ENCODE results near the gene SLC4A4. TPM values are rescaled to one million over a fixed set of nuclear protein-coding genes. Genes with fewer than 3 reads are reported as not detected.

SLC4A4 gene
- total and polyA plus RNA-seq, 2 of the 8 experiments (the other 6 are each of a cell fraction or from before 2014, with no cell fraction given): 0.67 to 2.8 TPM

DNA sequence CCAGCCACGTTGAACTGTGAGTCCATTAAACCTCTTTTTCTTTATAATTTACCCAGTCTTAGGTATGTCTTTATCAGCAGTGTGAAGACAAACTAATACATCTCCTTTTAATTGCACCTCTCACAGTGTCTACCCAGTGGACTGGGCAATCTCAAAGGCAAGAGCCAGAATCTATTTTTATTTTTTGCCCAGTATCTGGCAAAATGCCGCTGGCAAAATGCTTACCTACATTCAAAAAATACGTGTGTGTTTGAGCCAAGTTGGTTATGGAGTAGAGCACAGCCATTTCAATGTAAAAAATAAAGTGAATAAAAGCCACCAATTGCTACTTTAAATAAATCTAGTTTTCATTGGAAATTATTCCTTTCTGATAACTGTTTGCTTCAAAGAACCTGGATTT lies 245.2 kb downstream of the SLC4A4 start:
- no peak overlapping the region for H3K4ac ChIP-seq (replicated peaks; ENCODE audit: insufficient read length, low read depth, low read length)
- no peaks in the 10 kb centered on the region for H3K4me1 ChIP-seq (replicated peaks in 1 of 4; ENCODE audit: control insufficient read depth in 3 of 4, insufficient read depth in 4 of 4, low read length in 3 of 4)
- no peak overlapping the region for H2BK120ac ChIP-seq (replicated peaks; ENCODE audit: low read depth, low read length)
- no peak overlapping the region for H3K23ac ChIP-seq (ENCODE audit: insufficient read length)
- H2BK20ac ChIP-seq (ENCODE audit: low read length): no peak overlapping the region
- 92% methylated on average over 3 of the region's 3 CpGs; no CpG with 5 or more reads in 1 of the 2 experiments for WGBS, 2 experiments (ENCODE audit: extremely low coverage in 1 of 2, insufficient coverage in 1 of 2, insufficient read length in 1 of 2, insufficient replicate concordance in 2 of 2, low coverage in 1 of 2, low lambda C conversion rate in 2 of 2, missing lambda C conversion rate in 1 of 2)
- H4K8ac ChIP-seq (ENCODE audit: extremely low read depth, insufficient read depth, low read length): no peak overlapping the region
- no peak overlapping the region for H3K18ac ChIP-seq (ENCODE audit: extremely low read depth, low read length)
- no peaks in the 10 kb centered on the region for H4K20me1 ChIP-seq (replicated peaks in 1 of 2; ENCODE audit: control insufficient read depth in 1 of 2, insufficient read depth in 2 of 2, low read length in 2 of 2)
- H3K56ac ChIP-seq (replicated peaks; ENCODE audit: insufficient read length, low read depth, low read length): no peak overlapping the region
- no peak overlapping the region for H3K4me3 ChIP-seq (ENCODE audit: extremely low read depth in 1 of 4, insufficient read depth in 2 of 4, low read depth in 3 of 4, low read length in 4 of 4)
- H2BK12ac ChIP-seq (ENCODE audit: low read depth, low read length): no peak overlapping the region
- H2BK15ac ChIP-seq (ENCODE audit: low read length): no peak overlapping the region
- no peak overlapping the region for H2BK5ac ChIP-seq (ENCODE audit: low read depth, low read length)
- no peaks in the 10 kb centered on the region for H3K23me2 ChIP-seq (ENCODE audit: low read depth, low read length)
- H3K4me2 ChIP-seq (ENCODE audit: insufficient read depth in 1 of 2, low read depth in 2 of 2, low read length in 2 of 2): no peak overlapping the region
- H4K5ac ChIP-seq (ENCODE audit: insufficient read length, low read depth, low read length): no peak overlapping the region
- ChIA-PET POLR2A (ENCODE audit: partially characterized antibody) (no interaction called here), CTCF (ENCODE audit: partially characterized antibody) (interaction anchor here (0.9 to 1.1 kb wide), 2 partner anchors 9 to 31 kb away, joined by 3 read pairs; no protein-coding TSS in a partner anchor)
- no peaks in the 10 kb centered on the region for H3K79me1 ChIP-seq (ENCODE audit: low read depth, low read length)
- no peak overlapping the region for H3K9ac ChIP-seq (replicated peaks in 1 of 4; ENCODE audit: extremely low read depth in 1 of 4, low read depth in 3 of 4, low read length in 3 of 4)
- H3K27me3 ChIP-seq (replicated peaks in 1 of 4; ENCODE audit: control insufficient read depth in 3 of 4, extremely low read depth in 1 of 4, insufficient read depth in 3 of 4, low read length in 3 of 4): no peaks in the 10 kb centered on the region
- DNase-seq (ENCODE audit: low read depth in 1 of 2, low spot score in 2 of 2) (no peak), FAIRE-seq (no peak)
- peaks cover 0 to 5% of the 10 kb centered on the region in 2 experiments; a peak in 2 of 4 replicates for H3K9me3 ChIP-seq (ENCODE audit: insufficient read depth in 2 of 2, low read depth in 1 of 2, low read length in 1 of 2)
- no peak overlapping the region for H2AFZ ChIP-seq (ENCODE audit: low read length)
- H3K79me2 ChIP-seq (ENCODE audit: control insufficient read depth in 1 of 2, insufficient read depth in 2 of 2, low read length in 2 of 2): no peaks in the 10 kb centered on the region
- H4K91ac ChIP-seq (replicated peaks; ENCODE audit: insufficient read length, low read length): no peak overlapping the region
- no peak overlapping the region for H3K14ac ChIP-seq (ENCODE audit: insufficient read length)
- H3K27ac ChIP-seq (ENCODE audit: low read depth, low read length): no peak overlapping the region
- H2AK5ac ChIP-seq (ENCODE audit: low read depth, low read length): no peak overlapping the region
- peaks cover 0 to 2% (median 0%) of the 10 kb centered on the region in 4 experiments; a peak in 2 of 8 replicates for H3K36me3 ChIP-seq (ENCODE audit: control insufficient read depth in 2 of 4, insufficient read depth in 4 of 4, low read length in 3 of 4)
- TF ChIP-seq TCF12 (IDR thresholded peaks at IDR 0.05; ENCODE audit: low read depth, low read length): no peak
- no peak for TF ChIP-seq CHD1 (IDR thresholded peaks at IDR 0.05; ENCODE audit: low read depth, low read length)
- no peak for TF ChIP-seq SP4 (IDR thresholded peaks at IDR 0.05; ENCODE audit: low read length)
- TF ChIP-seq SUZ12 (IDR thresholded peaks at IDR 0.05; ENCODE audit: low read length): no peak
- TF ChIP-seq GABPA (IDR thresholded peaks at IDR 0.05; ENCODE audit: borderline replicate concordance, insufficient read depth, low read length): no peak
- no peak for TF ChIP-seq EP300 (IDR thresholded peaks at IDR 0.05; ENCODE audit: borderline replicate concordance in 1 of 2, low read depth in 2 of 2, low read length in 2 of 2)
- no peak for TF ChIP-seq JUN (IDR thresholded peaks at IDR 0.05; ENCODE audit: low read depth, low read length)
- TF ChIP-seq RNF2 (IDR thresholded peaks at IDR 0.05; ENCODE audit: borderline replicate concordance, low read depth, low read length, missing control alignments, poor library complexity, severe bottlenecking): no peak
- no peak for TF ChIP-seq CBX8 (IDR thresholded peaks at IDR 0.05; ENCODE audit: borderline replicate concordance, low read depth, low read length)
- TF ChIP-seq SIX5 (IDR thresholded peaks at IDR 0.05; ENCODE audit: low read depth, low read length): no peak
- TF ChIP-seq RFX5 (IDR thresholded peaks at IDR 0.05; ENCODE audit: borderline replicate concordance, low read depth, low read length): no peak
- TF ChIP-seq, protein P1, sequence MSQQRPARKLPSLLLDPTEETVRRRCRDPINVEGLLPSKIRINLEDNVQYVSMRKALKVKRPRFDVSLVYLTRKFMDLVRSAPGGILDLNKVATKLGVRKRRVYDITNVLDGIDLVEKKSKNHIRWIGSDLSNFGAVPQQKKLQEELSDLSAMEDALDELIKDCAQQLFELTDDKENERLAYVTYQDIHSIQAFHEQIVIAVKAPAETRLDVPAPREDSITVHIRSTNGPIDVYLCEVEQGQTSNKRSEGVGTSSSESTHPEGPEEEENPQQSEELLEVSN (IDR thresholded peaks at IDR 0.05): no peak
- TF ChIP-seq TEAD4 (IDR thresholded peaks at IDR 0.05; ENCODE audit: low read depth, low read length): no peak
- TF ChIP-seq TBP (IDR thresholded peaks at IDR 0.05; ENCODE audit: low read depth, low read length): no peak

Data from H1 (cell line).